OCI-LY3 (cell line): ENCODE measurements around the gene ALKBH3.

Experiments used
- H2AFZ ChIP-seq: fragments of 200-600, 300-600 bp; shearing (Covaris generic); 2 replicates; pipeline ENCODE4 v1.6.0; 2014; ENCODE audit warnings: antibody characterized with exemption, low read depth, low read length
- H3K27ac ChIP-seq: fragments of 200-600, 300-600 bp; sonication (generic); 2 replicates; pipeline ENCODE4 v1.5.1; 2014; ENCODE audit warnings: mild to moderate bottlenecking, low read length, moderate library complexity, mixed read lengths
- H3K27me3 ChIP-seq: fragments of 200-600, 300-600 bp; sonication (generic); 2 replicates; pipeline ENCODE4 v1.6.1; 2014; ENCODE audit warnings: low read depth, low read length, mixed read lengths
- H3K36me3 ChIP-seq: fragments of 200-600, 300-600 bp; sonication (generic); replicated peaks from 2 replicates; pipeline ENCODE3; 2014; ENCODE audit warnings: low read depth, low read length, mixed read lengths
- H3K4me1 ChIP-seq: fragments of 300-600, 200-600 bp; sonication (generic); 2 replicates; pipeline ENCODE4 v1.6.1; 2014; ENCODE audit warnings: low read length, mixed read lengths
- H3K4me2 ChIP-seq: fragments of 200-600, 300-600 bp; sonication (generic); 2 replicates; pipeline ENCODE4 v1.6.1; 2014; ENCODE audit warnings: low read length, mixed read lengths
- H3K4me3 ChIP-seq: fragments of 300-600, 200-600 bp; sonication (generic); 2 replicates; pipeline ENCODE4 v1.5.1; 2014; ENCODE audit warnings: antibody characterized with exemption, mild to moderate bottlenecking, low read length, moderate library complexity
- H3K79me2 ChIP-seq: fragments of 300-600, 200-600 bp; shearing (Covaris generic); 2 replicates; pipeline ENCODE4 v1.6.1; 2014; ENCODE audit warnings: mild to moderate bottlenecking, low read length, mixed read lengths
- H3K9ac ChIP-seq: fragments of 300-600, 200-600 bp; shearing (Covaris generic); 2 replicates; pipeline ENCODE4 v1.6.0; 2014; ENCODE audit warnings: mild to moderate bottlenecking, low read length, moderate library complexity
- H3K9me3 ChIP-seq: fragments of 200-600, 300-600 bp; shearing (Covaris generic); 2 replicates; pipeline ENCODE4 v1.6.1; 2014; ENCODE audit warnings: low read length, mixed read lengths; ENCODE audit not compliant: insufficient read depth
- H4K20me1 ChIP-seq: fragments of 200-600, 300-600 bp; sonication (generic); 2 replicates; pipeline ENCODE4 v1.6.1; 2016; ENCODE audit warnings: low read length, mixed read lengths; ENCODE audit not compliant: insufficient read depth
- CTCF ChIP-seq: fragments of 200-600, 300-600 bp; sonication (generic); IDR thresholded peaks from 2 replicates; pipeline ENCODE4 v1.5.1; 2014; ENCODE audit warnings: antibody characterized with exemption, low read length, low read depth
- EZH2phosphoT487 ChIP-seq: fragments of 200-600 bp; shearing (Covaris generic); IDR thresholded peaks from 2 replicates; pipeline ENCODE4 v1.6.1; 2018; ENCODE audit warnings: antibody characterized with exemption, mixed run types, low read depth

ALKBH3 gene

GRCh38 chr11:43871051-43871450 lies 9.6 kb upstream of the ALKBH3 start:
- peaks cover 54% of the 10 kb centered on the region for H3K27me3 ChIP-seq
- no peak overlapping the region for H3K4me3 ChIP-seq
- H3K79me2 ChIP-seq: no peaks in the 10 kb centered on the region
- no peak overlapping the region for H3K9ac ChIP-seq
- peaks cover 4% of the 10 kb centered on the region; the same call in 1 of the 2 replicates for H4K20me1 ChIP-seq
- H3K27ac ChIP-seq: no peak overlapping the region
- no peak for TF ChIP-seq EZH2phosphoT487
- no peak for TF ChIP-seq CTCF
- H3K9me3 ChIP-seq: no peaks in the 10 kb centered on the region
- H3K4me1 ChIP-seq: peaks cover 17% of the 10 kb centered on the region
- no peak overlapping the region for H3K4me2 ChIP-seq
- H3K36me3 ChIP-seq: no peaks in the 10 kb centered on the region
- H2AFZ ChIP-seq: no peak overlapping the region

GRCh38 chr11:43872995-43873394 lies 7.6 kb upstream of the ALKBH3 start:
- Histone ChIP-seq H3K36me3 (no peaks in the 10 kb centered on the region), H3K79me2 (no peaks in the 10 kb centered on the region), H3K9me3 (no peaks in the 10 kb centered on the region), H2AFZ (no peak overlapping the region), H3K9ac (no peak overlapping the region), H3K4me3 (no peak overlapping the region), H3K27ac (no peak overlapping the region), H3K4me1 (peaks cover 17% of the 10 kb centered on the region), H3K4me2 (no peak overlapping the region), H3K27me3 (peaks cover 51% of the 10 kb centered on the region), H4K20me1 (peaks cover 4% of the 10 kb centered on the region; the same call in 1 of the 2 replicates)
- TF ChIP-seq CTCF (no peak), EZH2phosphoT487 (no peak)

- Histone ChIP-seq H3K4me1 (peaks cover 8% of the 10 kb centered on the region), H3K27ac (no peak overlapping the region), H3K36me3 (no peaks in the 10 kb centered on the region), H2AFZ (no peak overlapping the region), H4K20me1 (peaks cover 3% of the 10 kb centered on the region; the same call in 1 of the 2 replicates), H3K79me2 (no peaks in the 10 kb centered on the region), H3K4me2 (no peak overlapping the region), H3K9ac (no peak overlapping the region), H3K4me3 (no peak overlapping the region), H3K9me3 (no peaks in the 10 kb centered on the region), H3K27me3 (peaks cover 50% of the 10 kb centered on the region)
- no peak for TF ChIP-seq CTCF
- no peak for TF ChIP-seq EZH2phosphoT487
Measured at GRCh38 chr11:43874078-43874477, 6.6 kb upstream of the ALKBH3 start.

- H3K27me3 ChIP-seq: peaks cover 45% of the 10 kb centered on the region
Measured at GRCh38 chr11:43874738-43875137, 5.9 kb upstream of the ALKBH3 start.

More at GRCh38 chr11:43874738-43875137, 5.9 kb upstream of the ALKBH3 start:
- Histone ChIP-seq H4K20me1 (no peaks in the 10 kb centered on the region), H3K4me1 (peaks cover 2% of the 10 kb centered on the region; the same call in 1 of the 2 replicates), H2AFZ (no peak overlapping the region), H3K4me2 (no peak overlapping the region), H3K36me3 (no peaks in the 10 kb centered on the region), H3K27ac (no peak overlapping the region), H3K9me3 (no peaks in the 10 kb centered on the region), H3K9ac (no peak overlapping the region), H3K79me2 (no peaks in the 10 kb centered on the region), H3K4me3 (no peak overlapping the region)
- TF ChIP-seq CTCF (no peak), EZH2phosphoT487 (no peak)
